Measurements from ENCODE around the gene PTPRN2. TPM values are rescaled to one million over a fixed set of nuclear protein-coding genes. Genes with fewer than 3 reads are reported as not detected.

PTPRN2 gene
- total RNA-seq, 4 donors from 2014 or later: 2.0 to 9.5 (median 2.6) TPM

GRCh38 chr7:158283016-158283974 lies 304.3 kb downstream of the PTPRN2 start:
- DNase-seq (ENCODE audit: low spot score) (no peak), ATAC-seq (ENCODE audit: low FRiP score) (no peak)
- no peak for TF ChIP-seq CTCF (IDR thresholded peaks at IDR 0.05)

GRCh38 chr7:158282461-158283001 lies 305.1 kb downstream of the PTPRN2 start:
- no peak for DNase-seq (ENCODE audit: low spot score)

GRCh38 chr7:158281441-158281840 lies 306.2 kb downstream of the PTPRN2 start:
- DNase-seq (ENCODE audit: low spot score): no peak
- no peak for ATAC-seq (ENCODE audit: low FRiP score)
- no peak for TF ChIP-seq CTCF (IDR thresholded peaks at IDR 0.05)

More at GRCh38 chr7:158282461-158283001, 305.1 kb downstream of the PTPRN2 start:
- no peak for ATAC-seq (ENCODE audit: low FRiP score)
- TF ChIP-seq CTCF (IDR thresholded peaks at IDR 0.05): no peak

GRCh38 chr7:158280448-158281144 lies 307.0 kb downstream of the PTPRN2 start:
- no peak for ATAC-seq (ENCODE audit: low FRiP score)
- DNase-seq (ENCODE audit: low spot score): no peak
- TF ChIP-seq CTCF (IDR thresholded peaks at IDR 0.05): no peak

- TF ChIP-seq CTCF (IDR thresholded peaks at IDR 0.05): no peak
- DNase-seq (ENCODE audit: low spot score): no peak
- no peak for ATAC-seq (ENCODE audit: low FRiP score)
These were observed 307.8 kb downstream of the PTPRN2 start for GRCh38 chr7:158279539-158280447.

- ATAC-seq (ENCODE audit: low FRiP score): no peak
- DNase-seq (ENCODE audit: low spot score): no peak
- no peak for TF ChIP-seq CTCF (IDR thresholded peaks at IDR 0.05)
These were observed 308.8 kb downstream of the PTPRN2 start for GRCh38 chr7:158278745-158279320.

Data from omental fat pad (tissue), 4 donors.